Psoas muscle (tissue), 8 donors: ENCODE results near the gene HCFC1R1. TPM values are rescaled to one million over a fixed set of nuclear protein-coding genes. Genes with fewer than 3 reads are reported as not detected.

Experiments
- ATAC-seq, 4 donors: fragments of 200-7000 bp; cut with Tn5 transposase; one replicate each; pipeline ENCODE4 v1.9.1; 2020; ENCODE audit warnings: moderate library complexity in 3 of 4, mild to moderate bottlenecking in 2 of 4
- DNase-seq, 2 donors: peaks; one replicate each; pipeline ENCODE4 v3.0.0-alpha.2; 2020
- H3K27ac ChIP-seq: fragments of 200-600 bp; one replicate; pipeline ENCODE4 v1.8.0; 2022
- H3K27me3 ChIP-seq, 3 donors: fragments of 200-600 bp in 1 of 3; one replicate each; pipeline versions ENCODE4 v1.6.1 to v1.8.0; 2013 to 2022; ENCODE audit warnings: low read length in 2 of 3, mild to moderate bottlenecking in 2 of 3, moderate library complexity in 1 of 3; ENCODE audit not compliant: insufficient read depth in 3 of 3
- H3K36me3 ChIP-seq, 2 donors: fragments of 200-600 bp in 1 of 2; one replicate each; pipeline versions ENCODE4 v1.6.1 to v1.8.0; 2013 to 2022; ENCODE audit warnings: low read depth in 1 of 2, mild to moderate bottlenecking in 1 of 2, moderate library complexity in 1 of 2; ENCODE audit not compliant: insufficient read depth in 1 of 2
- H3K4me1 ChIP-seq: fragments of 200-600 bp; one replicate; pipeline ENCODE4 v1.8.0; 2022
- H3K4me3 ChIP-seq: fragments of 200-600 bp; one replicate; pipeline ENCODE4 v1.8.0; 2022; ENCODE audit warnings: mild to moderate bottlenecking
- H3K9me3 ChIP-seq: fragments of 200-600 bp; one replicate; pipeline ENCODE4 v1.8.0; 2022
- WGBS, 3 donors: extraction: QIAGEN DNeasy Blood & Tissue Kit; methylation state at CpG; one replicate each; pipeline versions ENCODE4 v1.1.6 to v1.1.7; 2013; 5-methylcytosine and 5-hydroxymethylcytosine counted together
- intact Hi-C, 2 donors: fragments of 100-400 bp; cut with DNase I; formaldehyde crosslinking; loops; one replicate each; pipeline versions ENCODE4 v1.11.0 to v1.14.2; 2022
- polyA plus RNA-seq, 3 donors: library from polyadenylated mRNA; stranded (reverse); fragments of 200-250 nt; gene quantifications; one replicate each; pipeline ENCODE4 v1.2.3, GENCODE V29; 2013
- total RNA-seq, 4 donors: library from RNA; stranded (reverse); fragmentation: NEBNext Ultra II Directional in 2 of 4; extraction: Animal tissue kit (Norgen Biotek cat#: 25700) in 2 of 4; gene quantifications; one replicate each; pipeline versions ENCODE4 v1.2.1 to v1.2.4, GENCODE V29; 2021 to 2023
- TF ChIP-seq, protein P1 (sequence below): fragments of 200-600 bp; IDR thresholded peaks from one replicate; pipeline ENCODE4 v1.8.0; 2022; ENCODE audit warnings: antibody characterized with exemption
- donor health status: healthy with polysubstance abuse.
- donor health status: DM: no; HTN: no; CAD: no; lungs with moderate emphysema.
- donor health status: Bipolar disorder and iron deficiency.
- donor health status: healthy.
- donor health status: DM: yes; HTN: yes; CAD: no.
- donor health status: DM: no; HTN: no; CAD: no.
- donor health status: DM: no; HTN: no; CAD: no.
- donor health status: DM: yes; HTN: yes; CAD: no.

HCFC1R1 gene
- total and polyA plus RNA-seq, 7 donors: 65.1 to 258 (median 160) TPM

GRCh38 chr16:3045758-3046640 lies 22.3 kb upstream of the HCFC1R1 start, which contains the start of gene MMP25:
TSS of gene MMP25 (plus strand) at chr16:3046561. CDS start at chr16:3046918, 357 bp downstream.
- peaks cover 11% of the 10 kb centered on the region for H3K4me1 ChIP-seq
- H3K36me3 ChIP-seq: no peaks in the 10 kb centered on the region
- ATAC-seq (peak; percentile 34 to 50 (median 37)), DNase-seq (no peak)
- 1% methylated on average over 34 to 86 of the region's 86 CpGs for WGBS, 3 donors
- H3K27me3 ChIP-seq: peaks cover 0 to 74% (median 34%) of the 10 kb centered on the region in 3 donors
- peak within 1 kb of the TSS; percentile 66 for H3K4me3 ChIP-seq
- H3K9me3 ChIP-seq: no peaks in the 10 kb centered on the region
- intact Hi-C loops: no loop called here
- no peak within 1 kb of the TSS for H3K27ac ChIP-seq
- TF ChIP-seq, protein P1, sequence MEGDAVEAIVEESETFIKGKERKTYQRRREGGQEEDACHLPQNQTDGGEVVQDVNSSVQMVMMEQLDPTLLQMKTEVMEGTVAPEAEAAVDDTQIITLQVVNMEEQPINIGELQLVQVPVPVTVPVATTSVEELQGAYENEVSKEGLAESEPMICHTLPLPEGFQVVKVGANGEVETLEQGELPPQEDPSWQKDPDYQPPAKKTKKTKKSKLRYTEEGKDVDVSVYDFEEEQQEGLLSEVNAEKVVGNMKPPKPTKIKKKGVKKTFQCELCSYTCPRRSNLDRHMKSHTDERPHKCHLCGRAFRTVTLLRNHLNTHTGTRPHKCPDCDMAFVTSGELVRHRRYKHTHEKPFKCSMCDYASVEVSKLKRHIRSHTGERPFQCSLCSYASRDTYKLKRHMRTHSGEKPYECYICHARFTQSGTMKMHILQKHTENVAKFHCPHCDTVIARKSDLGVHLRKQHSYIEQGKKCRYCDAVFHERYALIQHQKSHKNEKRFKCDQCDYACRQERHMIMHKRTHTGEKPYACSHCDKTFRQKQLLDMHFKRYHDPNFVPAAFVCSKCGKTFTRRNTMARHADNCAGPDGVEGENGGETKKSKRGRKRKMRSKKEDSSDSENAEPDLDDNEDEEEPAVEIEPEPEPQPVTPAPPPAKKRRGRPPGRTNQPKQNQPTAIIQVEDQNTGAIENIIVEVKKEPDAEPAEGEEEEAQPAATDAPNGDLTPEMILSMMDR: no peak

GRCh38 chr16:3044708-3045107 lies 21.0 kb upstream of the HCFC1R1 start:
- Histone ChIP-seq H3K36me3 (no peaks in the 10 kb centered on the region), H3K27me3 (peaks cover 0 to 73% (median 36%) of the 10 kb centered on the region in 3 donors), H3K27ac (no peak overlapping the region), H3K4me1 (peaks cover 11% of the 10 kb centered on the region), H3K9me3 (no peaks in the 10 kb centered on the region), H3K4me3 (no peak overlapping the region)
- TF ChIP-seq, protein P1: no peak
- intact Hi-C loops: no loop called here
- no peak for DNase-seq
- ATAC-seq: no peak
- 84 to 92% (median 86%) methylated on average over 6 of the region's 6 CpGs for WGBS, 3 donors

DNA sequence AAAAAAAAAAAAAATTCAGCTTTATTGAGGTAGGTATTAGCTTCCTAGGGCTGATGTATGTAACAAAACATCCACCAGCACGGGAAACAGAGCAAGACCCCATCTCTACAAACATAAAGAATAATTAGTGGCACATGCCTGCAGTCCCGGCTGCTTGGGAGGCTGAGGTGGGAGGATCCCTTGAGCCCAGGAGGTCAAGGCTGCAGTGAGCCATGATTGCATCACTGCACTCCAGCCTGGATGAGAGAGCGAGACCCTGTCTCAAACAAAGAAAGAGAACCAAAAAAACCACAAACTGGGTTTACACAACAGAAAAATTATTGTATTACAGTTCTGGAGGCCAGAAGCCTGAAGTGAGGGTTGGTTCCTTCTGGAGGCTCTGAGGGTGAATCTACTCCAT lies 18.6 kb upstream of the HCFC1R1 start:
- H3K4me1 ChIP-seq: peaks cover 11% of the 10 kb centered on the region
- H3K36me3 ChIP-seq: no peaks in the 10 kb centered on the region
- WGBS, 3 donors: 84 to 93% (median 91%) methylated on average over 3 of the region's 3 CpGs
- intact Hi-C loops: no loop called here
- H3K4me3 ChIP-seq: no peak overlapping the region
- TF ChIP-seq, protein P1: no peak
- ATAC-seq (no peak), DNase-seq (no peak)
- H3K27ac ChIP-seq: no peak overlapping the region
- peaks cover 0 to 77% (median 43%) of the 10 kb centered on the region in 3 donors for H3K27me3 ChIP-seq
- no peaks in the 10 kb centered on the region for H3K9me3 ChIP-seq

DNA sequence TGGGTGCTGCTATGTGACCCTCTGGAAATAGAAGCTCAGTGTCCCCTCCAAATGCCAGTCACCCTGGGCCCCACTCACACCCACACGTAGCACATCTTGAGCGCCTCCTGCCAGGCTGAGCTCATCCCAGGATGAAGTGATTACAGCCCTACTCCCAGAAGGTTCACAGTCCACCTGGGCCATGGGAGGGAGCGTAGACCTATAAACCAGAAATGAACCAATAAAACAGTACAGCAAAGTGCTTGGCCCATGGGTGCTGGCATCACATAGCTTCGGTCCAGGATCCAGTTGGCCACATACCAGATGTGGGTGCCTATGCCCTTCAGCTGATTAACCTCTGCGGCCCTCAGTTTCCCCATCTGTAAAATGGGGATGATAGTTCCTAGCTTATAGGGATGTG lies 15.2 kb upstream of the HCFC1R1 start:
- DNase-seq (no peak), ATAC-seq (no peak)
- H3K27ac ChIP-seq: no peak overlapping the region
- H3K36me3 ChIP-seq: no peaks in the 10 kb centered on the region
- WGBS, 3 donors: 76 to 81% (median 78%) methylated on average over 5 of the region's 5 CpGs
- no peak overlapping the region for H3K4me3 ChIP-seq
- no peaks in the 10 kb centered on the region for H3K9me3 ChIP-seq
- TF ChIP-seq, protein P1: no peak
- intact Hi-C loops: no loop called here
- no peaks in the 10 kb centered on the region for H3K4me1 ChIP-seq
- H3K27me3 ChIP-seq: peaks cover 0 to 77% (median 37%) of the 10 kb centered on the region in 3 donors
